Central memory CD4-positive, alpha-beta T cell (primary cell): ENCODE measurements around the gene GRID1.

Source experiments
- DNase-seq: peaks from one replicate; pipeline ENCODE4 v3.0.0; 2022

The GRID1 gene

DNA sequence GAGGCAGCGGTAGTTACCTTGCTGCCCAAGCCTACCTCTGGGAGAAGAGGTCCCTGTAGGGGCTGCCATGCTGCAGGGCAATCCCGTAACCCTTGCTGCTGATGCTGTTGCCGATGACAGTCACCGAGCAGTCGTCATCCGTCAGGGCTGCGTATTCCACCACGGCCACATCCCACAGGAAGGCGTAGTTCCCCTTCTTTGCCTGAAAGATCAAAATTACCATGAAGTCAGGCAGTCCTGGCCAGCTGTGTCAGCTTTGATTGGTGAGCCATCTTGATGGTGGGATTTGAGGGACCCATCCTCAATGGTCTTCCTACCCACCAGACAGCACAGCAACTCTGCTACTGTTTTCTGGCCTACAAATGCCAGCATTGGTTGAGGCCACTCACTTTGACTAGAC lies 746.8 kb downstream of the GRID1 start:
- DNase-seq = no peak

DNA sequence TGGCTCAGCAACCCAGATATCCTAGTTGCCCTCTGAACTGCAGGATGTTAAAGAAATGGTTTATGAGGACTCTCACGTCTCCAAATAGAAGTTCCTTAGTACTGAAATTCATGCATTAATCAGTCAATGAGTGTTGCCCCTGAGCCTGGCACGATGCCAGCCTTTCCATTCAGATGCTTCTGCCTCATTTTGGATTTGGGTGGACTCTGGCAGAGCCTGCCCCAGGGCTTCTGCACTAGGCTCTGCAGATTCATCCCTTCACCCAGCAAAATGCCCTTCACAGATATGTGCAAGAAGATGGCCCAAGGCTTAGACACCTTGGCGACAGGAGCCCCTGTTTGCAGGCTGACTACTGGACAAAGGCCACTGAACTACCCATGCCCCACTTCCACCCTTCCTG lies 747.8 kb downstream of the GRID1 start:
- DNase-seq = no peak

DNA sequence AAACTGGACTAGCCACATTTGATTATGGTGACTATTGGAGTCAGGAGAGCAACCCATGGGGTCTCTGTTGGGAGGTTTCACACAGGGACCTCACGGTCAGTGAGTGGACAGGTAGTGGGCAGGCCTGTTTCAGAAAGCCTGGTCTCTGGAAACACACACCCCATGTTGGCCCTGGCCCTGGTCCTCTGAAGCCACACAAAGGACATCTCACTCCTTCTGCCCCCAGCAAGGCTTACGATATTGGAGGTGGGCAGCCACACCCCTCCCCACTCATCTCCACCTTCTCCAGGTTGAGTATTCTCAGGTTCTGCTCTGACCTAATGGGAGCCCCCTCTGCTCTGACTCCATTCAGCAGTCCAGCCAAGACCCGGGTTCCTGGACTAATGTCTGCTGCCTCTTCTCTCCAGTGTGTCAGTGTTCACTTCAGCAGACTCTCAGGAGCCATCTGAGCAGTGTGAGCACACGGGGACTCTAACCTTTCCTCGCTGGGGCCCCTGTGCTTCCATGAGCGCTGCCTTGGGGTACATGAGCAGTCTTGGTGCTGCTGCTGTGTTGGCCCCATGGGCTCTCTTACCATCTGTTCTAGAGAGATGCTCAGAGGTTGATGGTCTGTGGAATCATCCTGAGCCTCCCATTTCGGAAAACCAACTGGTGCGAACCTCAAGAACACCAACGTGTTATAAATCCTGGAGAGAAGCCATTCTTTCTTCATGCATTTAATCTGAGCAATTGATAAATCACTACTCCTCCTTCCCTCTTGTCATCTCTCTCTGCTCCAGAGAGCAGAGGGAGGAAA lies 748.6 kb downstream of the GRID1 start:
- no peak for DNase-seq

DNA sequence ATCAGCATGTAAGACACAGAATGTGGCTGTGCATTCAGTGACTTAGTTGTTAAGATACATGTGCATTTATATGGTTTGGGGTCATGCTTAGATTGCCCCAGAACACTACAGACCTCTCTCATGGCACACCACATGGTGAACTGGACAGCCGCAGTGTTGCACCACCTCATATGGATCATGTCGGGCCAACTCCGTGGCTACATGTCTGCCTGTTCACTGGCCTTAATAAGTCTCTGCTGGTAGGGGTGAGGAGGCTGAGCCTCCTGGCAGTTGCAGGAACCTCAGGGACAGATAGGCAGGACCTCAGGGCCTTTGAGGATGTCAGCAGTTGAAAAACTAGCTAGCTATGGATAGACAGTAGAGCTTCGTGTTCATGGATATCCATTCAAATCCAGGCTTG lies 751.0 kb downstream of the GRID1 start:
- DNase-seq = no peak

DNA sequence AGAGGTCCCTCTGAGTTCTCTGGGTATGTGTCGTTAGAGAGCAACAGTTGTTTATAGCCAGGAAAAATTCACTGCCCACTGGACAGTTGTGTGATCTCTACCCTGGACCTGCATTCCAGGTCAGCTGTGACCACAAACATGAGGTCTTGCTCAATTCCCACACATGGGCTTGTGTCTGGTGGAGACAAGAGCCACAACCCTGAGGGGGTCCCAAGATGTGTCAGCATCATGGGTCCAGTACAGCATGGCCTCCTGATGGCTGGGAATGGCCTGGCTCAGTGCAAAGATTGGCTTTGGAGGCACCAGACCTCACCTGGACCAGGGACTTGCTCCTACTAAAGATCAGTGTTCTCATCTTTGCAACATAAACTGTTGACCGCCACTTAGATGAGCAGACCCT lies 751.6 kb downstream of the GRID1 start:
- no peak for DNase-seq

DNA sequence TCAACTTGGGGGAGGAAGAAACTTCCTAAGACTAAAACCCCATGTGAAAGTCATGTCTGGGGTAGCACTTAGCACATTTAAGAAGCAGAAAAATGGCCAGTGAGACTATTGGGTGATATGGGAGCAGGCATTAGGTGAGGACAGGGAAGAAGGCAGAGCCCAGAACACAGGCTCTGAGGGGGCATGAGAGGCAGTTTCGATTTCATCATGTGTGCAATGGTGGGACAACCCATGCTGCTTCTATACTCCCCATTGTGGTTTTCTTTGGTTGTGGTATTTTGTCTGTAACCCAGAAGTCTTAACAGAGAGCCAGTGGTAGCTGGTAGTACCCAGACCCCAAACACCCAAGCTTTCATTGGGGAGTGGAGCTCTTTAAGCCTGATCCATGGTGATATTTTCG lies 752.0 kb downstream of the GRID1 start:
- DNase-seq = no peak

DNA sequence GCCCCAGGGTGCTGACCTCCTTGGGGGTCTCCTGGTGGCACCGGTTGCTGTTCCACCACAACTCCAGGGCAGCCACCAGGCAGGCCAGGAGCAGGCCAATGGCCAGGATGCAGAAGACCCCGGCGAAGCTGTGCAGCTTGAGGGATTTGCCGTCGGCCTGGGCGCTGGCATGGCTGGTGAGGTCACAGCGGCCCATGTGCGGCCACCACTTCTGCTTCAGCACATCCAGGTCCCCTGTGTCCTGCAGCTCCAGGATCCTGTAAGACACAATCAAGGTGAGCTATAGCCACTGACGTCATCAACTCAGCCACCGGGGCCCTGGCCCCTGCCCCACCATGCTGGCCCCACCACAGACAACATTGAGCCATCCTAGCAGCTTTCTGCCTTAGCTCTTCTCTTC lies 753.2 kb downstream of the GRID1 start:
- DNase-seq = no peak

DNA sequence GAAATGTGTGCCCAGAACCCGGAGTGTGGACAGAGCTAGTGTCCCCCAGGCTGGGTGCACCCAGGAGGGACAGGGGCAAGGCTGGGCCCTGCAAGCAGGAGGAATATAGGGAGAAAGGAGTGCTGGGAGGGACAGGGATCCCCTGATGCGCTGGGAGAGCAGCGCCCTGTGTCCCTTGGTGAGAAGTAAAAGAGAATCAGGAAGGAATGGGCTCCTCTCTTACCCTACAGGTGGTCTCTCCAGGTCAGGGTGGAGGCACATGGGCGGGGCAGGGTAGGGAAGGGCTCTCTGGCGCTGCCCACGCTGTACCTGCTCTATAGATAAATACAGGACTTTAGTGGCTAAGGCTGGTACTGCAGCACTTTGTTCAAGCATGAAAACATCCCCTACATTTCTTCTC lies 753.8 kb downstream of the GRID1 start:
- DNase-seq = peak; percentile 8

DNA sequence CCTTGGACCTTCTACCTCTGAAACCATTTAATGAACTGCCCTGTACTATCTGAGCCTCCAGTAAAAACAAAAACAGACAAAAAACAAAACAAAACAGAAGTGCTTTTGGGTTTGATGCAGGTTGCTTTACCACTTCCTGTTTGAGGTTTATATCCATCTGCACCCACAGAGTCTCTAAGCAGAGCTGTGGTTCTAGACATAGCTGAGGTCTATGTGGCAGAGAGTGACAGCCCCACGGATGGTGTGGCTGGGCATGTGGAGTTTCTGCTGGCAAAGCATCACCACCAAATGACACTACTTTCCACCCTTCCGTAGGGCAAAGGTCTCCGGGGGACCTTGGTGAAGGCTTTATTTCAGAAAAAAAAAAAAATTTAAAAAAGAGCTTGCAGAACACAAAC lies 754.2 kb downstream of the GRID1 start:
- peak; percentile 76 for DNase-seq

DNA sequence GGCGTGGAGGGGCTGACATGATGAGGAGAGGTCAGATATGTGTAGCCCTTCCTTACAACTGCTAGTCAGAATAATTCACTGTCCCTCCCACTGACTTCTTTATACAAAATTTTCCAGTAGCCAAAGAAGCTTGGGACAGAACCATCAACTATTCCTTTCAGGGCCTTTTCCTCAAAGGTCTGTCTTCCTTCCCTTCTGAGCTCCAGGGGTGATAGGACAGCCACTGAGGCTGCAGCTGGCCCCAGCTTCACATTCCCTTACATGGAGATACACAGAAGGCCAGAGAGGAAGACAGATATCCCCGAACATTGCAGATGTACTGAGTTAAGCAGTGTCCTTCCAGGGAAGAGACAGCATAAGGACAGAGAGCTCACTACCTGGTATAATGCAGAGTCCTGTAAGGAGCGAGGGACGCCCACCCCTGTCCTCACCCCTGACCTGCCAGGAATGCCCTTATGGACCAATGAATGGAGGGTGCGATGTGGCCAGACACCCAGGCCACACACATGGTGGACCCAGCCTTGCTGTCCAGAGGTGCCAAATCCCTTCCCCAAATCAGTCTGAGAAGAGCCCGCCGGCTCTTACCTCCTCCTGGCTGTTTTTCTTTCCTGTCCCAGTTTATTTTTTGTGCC lies 754.7 kb downstream of the GRID1 start:
- DNase-seq = no peak

DNA sequence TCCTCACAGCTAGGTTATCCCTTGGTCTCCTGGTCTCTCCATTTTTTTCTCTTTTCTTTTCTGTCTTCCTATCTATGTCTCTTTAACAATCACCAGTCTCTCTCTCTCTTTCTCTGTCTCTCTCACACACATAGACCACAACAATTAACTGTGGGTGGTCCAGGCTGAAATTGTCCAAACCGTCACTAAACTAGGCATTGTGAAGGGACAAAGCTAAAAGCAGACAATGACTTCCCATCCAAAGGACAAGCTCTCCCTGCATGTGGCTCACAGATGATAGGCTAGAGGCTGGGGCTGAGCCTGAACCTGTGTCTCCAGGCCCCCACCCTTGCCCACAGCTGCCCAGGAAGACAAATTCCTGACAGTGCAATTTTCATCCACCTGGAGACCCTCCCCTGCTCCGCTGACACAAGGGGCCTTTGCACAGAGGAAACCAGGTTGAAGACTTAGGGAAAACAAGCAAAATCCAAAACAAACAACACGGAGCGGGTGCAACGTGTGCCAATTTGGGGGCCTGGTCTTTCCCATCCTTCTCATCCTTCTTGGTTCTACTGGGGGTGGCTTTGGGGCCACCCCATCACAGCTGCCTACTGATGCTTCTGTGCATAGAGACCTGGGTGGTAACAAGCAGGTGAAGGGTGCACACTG lies 755.4 kb downstream of the GRID1 start:
- DNase-seq = no peak

DNA sequence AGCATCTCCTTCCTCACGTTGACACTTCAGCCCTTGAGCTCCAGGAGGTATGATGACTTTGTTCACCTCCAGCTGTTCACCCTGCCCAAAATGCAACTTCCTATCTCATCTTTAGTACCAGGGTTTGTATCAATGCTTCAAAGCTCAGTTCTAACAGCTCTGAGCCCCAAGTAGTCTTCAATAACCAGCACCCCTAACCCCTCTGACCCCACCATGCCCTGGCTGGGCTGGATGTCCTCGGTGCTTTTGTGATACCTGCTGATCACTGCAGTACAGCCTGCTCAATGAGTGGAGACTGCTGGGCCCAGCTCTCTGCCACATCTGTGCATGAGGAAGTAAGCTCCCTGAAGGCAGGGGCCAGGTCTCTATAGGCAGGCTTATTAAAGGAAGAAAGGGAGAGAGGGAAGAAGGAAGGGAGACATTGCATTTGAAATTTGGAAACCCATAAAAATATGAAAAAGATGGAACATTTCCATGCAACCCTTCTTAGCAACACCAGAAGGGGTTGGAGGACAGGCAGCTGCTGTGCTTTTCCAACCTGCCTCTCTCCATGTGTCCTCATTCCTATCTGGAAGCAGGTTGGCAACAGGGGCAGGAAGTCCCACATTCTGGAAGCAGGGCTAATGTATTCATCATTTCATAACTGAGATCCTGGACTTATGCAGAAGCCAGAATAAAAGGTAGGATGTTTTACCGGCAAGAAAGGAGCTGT lies 756.1 kb downstream of the GRID1 start:
- DNase-seq = no peak

DNA sequence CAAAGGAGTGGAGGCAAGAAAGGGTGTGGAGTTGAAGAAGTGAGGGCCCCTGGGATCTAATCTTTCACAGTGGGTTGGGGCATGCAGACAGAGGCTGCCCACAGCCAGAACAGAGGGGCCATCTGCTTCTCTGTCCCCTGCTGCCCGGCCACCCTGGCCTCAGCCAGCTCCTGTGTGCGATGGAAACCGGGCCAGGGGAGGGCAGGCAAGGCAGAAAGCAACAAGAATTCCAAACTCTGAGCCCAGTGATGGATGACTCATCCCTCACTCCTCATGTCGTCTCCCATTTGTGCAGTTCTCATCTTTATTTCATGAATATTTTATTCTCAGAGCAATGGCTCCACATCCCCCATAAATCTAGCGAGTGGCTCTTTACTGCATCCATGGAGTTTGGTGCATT lies 757.1 kb downstream of the GRID1 start:
- DNase-seq = no peak

DNA sequence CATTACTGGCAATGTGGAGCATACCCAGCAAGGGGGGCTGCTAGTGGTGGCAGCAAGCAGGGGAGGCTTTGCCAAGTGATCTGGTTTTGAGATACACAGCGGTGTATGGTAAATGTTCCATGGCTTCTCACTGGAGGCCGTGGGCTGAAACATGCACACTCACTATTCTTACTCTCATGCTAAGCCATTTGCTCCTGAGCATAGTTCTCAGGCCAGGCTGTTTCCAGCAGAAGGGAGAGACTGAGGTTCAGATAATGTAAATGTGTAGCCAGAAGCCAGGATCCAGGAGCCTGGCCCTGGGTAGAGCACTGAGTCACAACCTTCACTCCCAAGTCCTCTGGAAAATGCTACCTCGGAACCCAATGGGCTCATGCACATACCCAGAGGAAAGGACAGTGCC lies 757.9 kb downstream of the GRID1 start:
- DNase-seq = no peak

DNA sequence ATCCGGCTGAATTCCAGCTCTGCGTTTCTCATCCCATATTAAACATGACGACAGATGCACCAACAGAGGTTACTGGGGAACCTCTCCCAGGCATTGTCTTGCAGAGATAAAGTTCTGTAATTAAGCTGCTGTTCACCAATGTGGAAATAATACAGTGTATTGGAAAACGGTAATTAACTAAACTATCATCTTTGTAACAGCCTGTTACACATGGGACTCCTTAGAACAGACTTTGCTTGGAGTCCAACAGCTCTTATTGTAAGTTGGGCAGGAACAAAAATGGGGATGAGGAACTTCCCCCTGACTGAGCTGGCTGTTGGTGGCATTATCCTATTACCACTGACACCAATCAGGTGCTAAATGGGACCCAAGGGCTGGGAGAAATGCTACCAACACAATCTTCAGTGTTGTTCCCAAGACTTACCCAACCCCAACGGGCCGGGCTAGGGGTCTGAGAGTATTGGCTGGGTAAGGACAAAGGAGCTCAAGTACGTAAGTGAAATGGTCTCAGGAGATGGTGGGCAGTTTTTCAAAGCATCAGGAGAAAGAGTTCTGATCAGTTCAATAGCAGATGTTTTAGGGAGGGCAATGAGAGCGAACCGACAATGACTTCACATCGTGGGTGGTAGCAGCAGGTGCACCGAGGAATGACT lies 759.4 kb downstream of the GRID1 start:
- DNase-seq = no peak

DNA sequence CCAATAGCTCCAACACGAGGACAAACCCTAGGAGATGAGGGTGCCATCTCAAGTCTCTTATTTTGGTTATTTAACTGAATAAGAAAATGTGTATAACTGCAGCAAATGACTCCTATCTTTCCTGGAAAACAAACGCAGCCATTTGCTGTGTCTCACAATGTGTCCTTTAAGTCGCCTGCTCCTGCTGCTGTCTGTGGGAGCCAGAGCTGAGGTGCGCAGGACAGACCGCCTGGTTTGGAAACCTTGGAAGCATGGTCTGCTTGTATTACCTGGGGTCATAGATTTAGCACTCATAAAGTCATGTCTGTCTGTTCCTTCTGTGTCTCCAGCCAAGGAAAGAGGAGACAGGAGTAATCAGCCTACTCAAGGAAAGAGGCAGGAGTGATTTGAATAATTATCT lies 760.2 kb downstream of the GRID1 start:
- DNase-seq = no peak

DNA sequence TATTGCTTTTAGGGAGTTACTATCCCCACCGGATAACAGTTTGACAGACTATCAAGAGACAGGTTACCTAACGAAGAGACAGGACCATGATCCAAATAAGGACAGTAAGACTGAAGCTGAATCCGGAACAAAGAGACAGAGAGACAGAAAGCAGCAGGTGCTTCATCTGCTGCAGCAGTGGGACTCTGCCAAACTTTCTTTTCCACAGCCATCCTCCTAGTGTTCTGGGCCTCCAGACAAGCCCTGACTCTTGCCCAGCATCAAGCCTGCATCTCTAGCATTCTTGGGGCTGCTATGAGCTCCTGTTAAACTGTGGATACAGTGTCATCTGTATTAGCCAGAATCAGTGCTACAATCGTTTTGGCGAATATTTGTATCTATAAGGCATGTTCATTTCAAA lies 761.7 kb downstream of the GRID1 start:
- DNase-seq = no peak

DNA sequence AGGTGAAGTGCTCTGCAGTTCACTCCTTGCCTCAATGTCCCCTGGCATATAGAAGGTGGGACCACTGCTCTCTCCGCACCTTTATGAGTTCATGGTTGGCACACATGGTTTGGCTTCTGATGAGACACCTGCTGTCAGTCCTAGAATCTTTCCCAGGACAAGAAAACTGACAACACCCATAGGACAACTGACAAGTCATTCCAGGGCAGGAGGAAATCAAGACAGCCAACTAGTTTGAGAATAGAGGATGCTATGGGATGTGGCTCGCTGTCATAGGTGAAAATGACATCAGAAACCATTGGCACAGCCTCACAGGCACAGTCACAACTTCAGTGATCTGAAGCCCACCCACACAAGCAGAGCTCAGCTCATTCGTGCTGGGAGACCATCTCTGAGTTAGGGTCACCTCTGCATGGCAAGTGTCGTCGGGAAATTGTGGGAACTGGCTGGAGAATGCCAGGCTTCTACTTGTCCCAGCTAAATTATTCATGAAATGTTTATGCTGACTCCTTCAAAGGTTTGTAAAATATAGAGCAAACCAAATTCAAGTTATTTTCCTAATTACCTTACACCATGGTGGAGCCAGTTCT lies 762.4 kb downstream of the GRID1 start:
- no peak for DNase-seq

DNA sequence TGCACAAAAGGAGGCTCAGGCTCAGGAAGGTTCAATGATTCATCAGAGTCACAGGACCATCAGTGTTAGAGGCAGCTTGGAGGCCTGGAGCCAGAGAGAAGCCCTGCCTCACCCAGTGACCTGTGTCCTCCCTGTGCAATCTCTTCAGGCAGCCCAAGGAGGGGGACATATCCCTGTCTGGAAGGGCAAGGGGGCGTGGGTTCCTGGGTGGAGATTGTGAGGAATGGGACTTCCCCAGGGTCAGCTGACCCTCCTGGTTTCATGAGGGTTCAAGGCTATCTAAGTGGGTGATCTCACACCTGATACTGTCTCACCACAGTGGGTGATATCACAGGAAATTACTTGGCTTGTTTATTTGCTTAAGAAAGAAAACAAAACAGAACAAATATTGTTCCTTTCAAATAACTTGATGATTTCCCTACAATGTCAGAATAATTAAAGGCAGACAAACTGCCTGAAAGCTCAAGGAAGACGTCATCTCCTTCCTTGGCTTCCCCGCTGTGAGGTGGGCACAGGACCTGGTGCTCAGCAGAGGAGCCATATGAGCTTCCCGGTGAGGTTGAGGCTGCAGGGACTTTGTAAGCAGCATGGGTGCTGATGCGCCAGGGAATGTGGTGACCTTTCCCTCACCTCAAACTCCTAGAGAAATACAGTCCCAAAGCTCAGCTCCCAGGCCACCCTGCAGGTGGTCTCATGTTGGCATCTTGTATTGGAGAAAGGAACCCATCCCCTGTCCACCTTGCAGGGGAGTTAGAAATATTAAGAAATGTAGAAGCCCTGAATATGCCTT lies 763.2 kb downstream of the GRID1 start:
- no peak for DNase-seq

DNA sequence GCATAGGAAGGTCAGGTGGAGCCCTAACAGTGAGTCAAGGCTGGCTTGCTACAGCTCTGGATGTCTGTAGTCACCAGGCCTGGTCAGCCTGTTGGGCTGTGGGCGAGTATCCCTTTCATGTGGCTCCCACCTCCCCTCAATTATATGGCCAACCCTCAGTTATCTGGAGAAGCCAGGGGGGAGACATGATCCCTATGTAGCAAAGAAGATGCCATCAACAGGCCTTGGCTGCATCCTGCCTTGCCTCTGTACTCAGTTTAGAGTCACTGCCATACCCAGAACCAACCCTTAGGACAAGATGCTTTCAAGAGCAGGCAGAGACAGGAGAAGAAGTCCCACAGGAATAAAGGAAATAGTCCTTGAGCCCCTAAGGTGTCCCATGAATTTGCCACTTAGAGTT lies 763.9 kb downstream of the GRID1 start:
- DNase-seq = no peak

DNA sequence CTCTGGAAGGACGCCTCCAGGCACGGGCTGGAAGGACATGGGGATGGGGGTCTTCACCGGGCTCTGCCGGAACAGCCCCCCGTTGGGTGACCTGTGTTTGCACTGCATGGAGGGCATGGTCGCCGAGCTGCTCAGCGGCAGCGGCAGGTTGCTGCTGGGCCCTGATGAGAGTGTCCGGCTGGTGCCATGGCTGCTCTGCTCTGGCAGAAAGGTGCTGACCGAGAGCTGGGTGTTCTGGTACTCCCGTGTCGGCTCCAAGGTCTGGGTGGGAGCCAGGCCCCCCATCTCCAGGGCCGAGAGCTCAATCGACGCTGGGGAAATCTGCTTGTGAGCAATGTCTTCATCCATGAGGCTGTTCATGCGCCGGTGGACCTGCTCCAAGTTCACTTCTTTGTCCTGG lies 764.3 kb downstream of the GRID1 start:
- no peak for DNase-seq

DNA sequence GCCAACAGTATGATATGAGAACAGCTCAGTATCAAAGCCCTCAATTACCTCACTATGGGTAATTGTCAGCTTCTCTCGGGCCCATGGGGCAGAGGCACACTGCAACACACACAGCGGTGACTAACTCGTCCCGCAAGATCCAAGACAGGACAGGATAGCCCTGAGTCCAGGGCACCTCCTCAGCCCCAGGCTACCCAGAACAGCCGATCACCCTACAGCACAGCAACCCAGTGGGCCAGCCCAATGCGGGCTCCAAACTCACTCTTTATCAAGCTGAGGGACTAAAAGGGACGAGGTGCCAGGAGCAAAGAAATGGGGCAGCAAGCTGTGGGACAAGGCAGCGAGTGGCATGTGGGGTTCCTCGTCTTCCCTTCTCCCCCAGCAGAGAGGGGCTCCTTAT lies 765.1 kb downstream of the GRID1 start:
- DNase-seq = no peak
